Astrocyte (in vitro differentiated cells and primary cell): ENCODE results near the gene WDR41.

Source experiments
- CTCF ChIP-seq: IDR thresholded peaks from 2 replicates; pipeline ENCODE4 v1.5.1; 2011; ENCODE audit warnings: low read depth, mild to moderate bottlenecking, inconsistent platforms, low read length, moderate library complexity; ENCODE audit not compliant: insufficient read depth
- EZH2 ChIP-seq: IDR thresholded peaks from 2 replicates; pipeline ENCODE4 v1.6.1; 2012; ENCODE audit warnings: mild to moderate bottlenecking, low read length, inconsistent platforms; ENCODE audit not compliant: insufficient read depth

GRCh38 chr5:77431286-77431685 lies 60.8 kb downstream of the WDR41 start:
- TF ChIP-seq CTCF (no peak), EZH2 (no peak)
